ENCODE measurements around the gene KRT32.
A peak's percentile ranks its signal among the peaks of the same experiment; 100 is the strongest.

KRT32 gene

DNA sequence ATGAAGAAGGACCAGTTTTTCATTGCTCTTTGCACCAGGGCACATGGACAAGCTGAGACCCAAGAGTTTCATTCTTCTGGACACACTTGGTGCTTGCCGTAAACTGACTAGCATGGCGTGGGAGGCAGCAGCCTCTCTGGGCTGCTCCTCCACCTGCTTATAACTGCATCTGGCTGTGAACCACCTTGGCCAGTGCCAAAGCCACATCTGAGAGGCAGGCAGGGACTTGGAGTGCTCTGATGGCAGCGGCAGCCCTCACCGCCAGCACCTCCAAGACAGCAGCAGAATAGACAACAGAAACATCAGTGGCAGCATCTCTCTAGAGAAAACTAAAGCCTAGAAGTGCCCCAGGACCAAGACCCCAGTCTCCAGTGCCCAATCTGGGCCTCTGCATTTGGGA is 47.5 kb downstream of the KRT32 start:
- Mint-ChIP-seq H3K4me3 (no peak overlapping the region), H3K9me3 (no peaks in the 10 kb centered on the region), H3K27me3 (ENCODE audit: low read depth, poor library complexity) (no peaks in the 10 kb centered on the region), H3K36me3 (ENCODE audit: low read depth) (no peaks in the 10 kb centered on the region), H3K4me1 (peaks cover 27% of the 10 kb centered on the region), H3K27ac (no peak overlapping the region)
- no peak for TF ChIP-seq CTCF (IDR thresholded peaks at IDR 0.05)
- no peak for DNase-seq

DNA sequence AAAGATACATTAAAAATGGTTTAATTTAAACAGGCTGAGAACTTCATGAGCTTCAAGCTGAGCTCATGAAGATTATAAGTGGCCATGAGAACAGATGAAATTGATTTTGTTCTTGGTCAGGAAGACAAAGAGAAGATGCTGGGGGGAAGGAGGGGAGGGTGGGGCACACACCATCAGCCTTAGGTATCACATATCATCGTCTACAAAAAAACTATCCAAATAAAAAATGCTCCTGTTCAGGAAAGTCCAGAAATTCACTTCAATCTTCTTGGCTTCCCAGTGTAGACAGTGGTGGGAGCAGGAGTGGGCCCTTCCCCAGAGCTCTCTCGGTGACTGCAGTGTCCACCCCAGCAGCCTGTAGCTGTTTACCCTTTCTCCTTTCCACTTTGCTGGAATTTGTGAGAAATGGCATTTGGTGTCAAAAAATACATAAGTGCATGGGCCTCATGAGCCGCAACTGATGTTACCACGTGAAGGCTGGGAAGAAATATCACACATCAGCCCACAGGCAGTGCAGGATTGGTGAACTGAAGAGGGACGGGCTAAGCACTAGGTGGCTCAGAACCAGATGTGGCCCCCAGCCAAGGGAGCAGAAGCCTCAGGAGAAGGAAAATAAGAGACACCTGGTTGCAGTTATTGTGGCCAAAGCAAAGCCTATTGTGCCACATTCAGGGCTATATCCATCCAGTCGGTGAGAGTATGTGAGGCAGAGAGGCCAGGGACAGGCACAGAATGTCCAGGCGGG is 48.9 kb downstream of the KRT32 start:
- no peaks in the 10 kb centered on the region for H3K9me3 Mint-ChIP-seq
- peaks cover 33% of the 10 kb centered on the region for H3K4me1 Mint-ChIP-seq

DNA sequence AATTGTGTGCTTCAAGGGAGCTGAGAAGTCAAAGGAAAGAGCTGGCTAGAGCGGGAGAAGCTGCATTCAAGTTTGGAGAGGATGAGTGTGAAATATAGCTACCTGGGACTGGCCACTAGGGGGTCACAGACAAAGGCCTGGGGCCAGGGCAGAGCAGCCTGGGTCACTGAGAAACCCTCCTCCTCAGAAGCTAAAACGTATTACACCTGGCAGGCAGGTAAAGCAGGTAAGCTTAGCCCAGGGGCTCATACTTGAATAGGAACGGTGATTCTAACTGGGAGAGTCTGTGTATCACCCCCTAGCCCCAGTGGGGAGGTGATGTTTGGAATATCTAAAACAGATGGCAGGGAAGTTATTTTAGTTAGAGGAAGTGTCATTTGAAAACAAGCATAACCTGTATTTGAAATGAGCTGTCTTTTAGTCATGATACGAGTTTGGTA is 49.6 kb downstream of the KRT32 start:
- no peaks in the 10 kb centered on the region for H3K36me3 Mint-ChIP-seq (ENCODE audit: low read depth)
- H3K27ac Mint-ChIP-seq: no peak overlapping the region
- no peaks in the 10 kb centered on the region for H3K9me3 Mint-ChIP-seq
- no peak for DNase-seq
- TF ChIP-seq CTCF (IDR thresholded peaks at IDR 0.05): peak; percentile 40
- H3K27me3 Mint-ChIP-seq (ENCODE audit: low read depth, poor library complexity): no peaks in the 10 kb centered on the region
- H3K4me1 Mint-ChIP-seq: peaks cover 37% of the 10 kb centered on the region
- H3K4me3 Mint-ChIP-seq: no peak overlapping the region

More for the DNA sequence above, 48.9 kb downstream of the KRT32 start:
- DNase-seq: no peak
- TF ChIP-seq CTCF (IDR thresholded peaks at IDR 0.05): no peak
- no peaks in the 10 kb centered on the region for H3K27me3 Mint-ChIP-seq (ENCODE audit: low read depth, poor library complexity)
- no peaks in the 10 kb centered on the region for H3K36me3 Mint-ChIP-seq (ENCODE audit: low read depth)
- no peak overlapping the region for H3K4me3 Mint-ChIP-seq
- no peak overlapping the region for H3K27ac Mint-ChIP-seq

- no peak for DNase-seq
- no peak overlapping the region for H3K4me3 Mint-ChIP-seq
- H3K9me3 Mint-ChIP-seq: no peaks in the 10 kb centered on the region
- no peak overlapping the region for H3K27ac Mint-ChIP-seq
- peaks cover 37% of the 10 kb centered on the region for H3K4me1 Mint-ChIP-seq
- no peaks in the 10 kb centered on the region for H3K27me3 Mint-ChIP-seq (ENCODE audit: low read depth, poor library complexity)
- TF ChIP-seq CTCF (IDR thresholded peaks at IDR 0.05): no peak
- H3K36me3 Mint-ChIP-seq (ENCODE audit: low read depth): no peaks in the 10 kb centered on the region
Observed at GRCh38 chr17:41417127-41417526, 50.1 kb downstream of the KRT32 start.

DNA sequence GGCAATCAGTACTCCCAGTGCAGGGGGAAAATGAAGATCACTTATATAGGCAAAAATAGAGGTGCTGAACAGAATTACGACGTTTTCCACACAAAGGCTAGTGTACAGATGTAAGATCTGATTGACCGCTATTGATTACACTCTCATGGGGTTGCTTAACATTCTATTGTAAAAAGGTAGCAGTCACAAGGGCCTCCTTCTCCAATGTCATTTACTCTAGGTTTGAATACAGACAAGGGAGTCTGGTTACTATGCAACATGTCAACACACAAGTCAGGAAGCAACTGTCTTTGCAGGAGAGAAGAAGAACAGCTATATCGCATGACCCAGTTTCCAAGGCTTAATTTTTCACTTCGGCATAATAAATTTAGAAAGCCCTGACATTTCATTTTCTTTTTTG is 50.7 kb downstream of the KRT32 start:
- peak overlapping the region; percentile 10 for H3K27ac Mint-ChIP-seq
- H3K36me3 Mint-ChIP-seq (ENCODE audit: low read depth): no peaks in the 10 kb centered on the region
- DNase-seq: no peak
- H3K27me3 Mint-ChIP-seq (ENCODE audit: low read depth, poor library complexity): no peaks in the 10 kb centered on the region
- no peak for TF ChIP-seq CTCF (IDR thresholded peaks at IDR 0.05)
- H3K9me3 Mint-ChIP-seq: no peaks in the 10 kb centered on the region
- H3K4me3 Mint-ChIP-seq: no peak overlapping the region
- H3K4me1 Mint-ChIP-seq: peaks cover 37% of the 10 kb centered on the region

DNA sequence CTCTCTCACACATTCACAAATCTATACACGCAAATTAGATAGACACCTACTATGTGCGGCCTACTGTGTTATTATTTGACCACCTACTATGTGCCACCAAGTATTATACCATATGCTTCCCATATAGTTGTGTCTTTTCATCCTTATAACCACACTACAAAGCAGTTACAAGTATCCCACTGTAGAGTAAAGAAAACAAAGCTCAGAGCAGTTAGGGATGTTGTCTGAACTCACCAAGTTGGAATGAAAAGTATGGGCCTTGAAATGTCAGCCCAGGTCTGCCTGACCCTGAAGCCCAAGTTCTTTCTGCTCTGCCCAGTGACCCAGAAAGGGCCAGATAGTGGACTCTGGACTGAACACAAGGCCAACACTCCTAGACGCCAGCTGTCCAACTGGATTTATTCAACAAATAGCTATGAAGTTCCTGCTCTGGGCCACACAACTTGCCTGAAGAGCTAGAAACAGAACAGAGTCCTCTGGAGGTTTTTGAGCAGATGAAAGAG is 51.3 kb downstream of the KRT32 start:
- TF ChIP-seq CTCF (IDR thresholded peaks at IDR 0.05): no peak
- DNase-seq: no peak
- H3K27ac Mint-ChIP-seq: peak overlapping the region; percentile 10
- no peak overlapping the region for H3K4me3 Mint-ChIP-seq
- no peaks in the 10 kb centered on the region for H3K36me3 Mint-ChIP-seq (ENCODE audit: low read depth)
- H3K27me3 Mint-ChIP-seq (ENCODE audit: low read depth, poor library complexity): peaks cover 4% of the 10 kb centered on the region
- no peaks in the 10 kb centered on the region for H3K9me3 Mint-ChIP-seq
- H3K4me1 Mint-ChIP-seq: peaks cover 36% of the 10 kb centered on the region
